ENCODE measurements around the gene CXCL11.
"Not testable (repeated sequence)": the region's sequence is repeated elsewhere in the genome, so short reads cannot be mapped to it uniquely, and the experiment has no call there.

CXCL11 gene

GRCh38 chr4:76003620-76004019 is 32.2 kb downstream of the CXCL11 start:
- no peak for DNase-seq
- intact Hi-C loops (cut with DNase I), result no loop called here

- no peak for DNase-seq
- intact Hi-C loops (cut with DNase I), result no loop called here
Observed at GRCh38 chr4:76003035-76003434, 32.8 kb downstream of the CXCL11 start.

DNA sequence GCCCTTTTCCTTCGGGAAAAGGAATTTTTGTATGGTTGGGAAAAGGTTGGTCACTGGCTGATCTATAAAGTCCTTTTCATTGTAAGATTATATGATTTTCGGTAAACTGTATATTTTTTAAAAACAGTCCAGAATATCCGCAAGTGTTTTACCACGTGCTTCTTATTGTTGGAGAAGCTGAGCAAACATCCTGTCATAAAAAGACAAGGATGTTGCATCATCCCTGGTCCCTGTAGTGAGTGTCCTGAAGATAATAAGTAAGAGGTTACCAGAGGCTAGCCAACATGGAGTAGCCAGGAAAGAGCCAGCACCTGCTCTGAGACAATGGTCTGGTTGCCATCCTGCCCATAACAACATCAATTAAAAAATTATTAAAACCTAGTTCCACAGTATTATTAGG is 33.7 kb downstream of the CXCL11 start:
- no peak for DNase-seq

GRCh38 chr4:76001700-76002099 is 34.2 kb downstream of the CXCL11 start:
- intact Hi-C loops (cut with DNase I), result no loop called here
- no peak for DNase-seq

More for the DNA sequence above, 33.7 kb downstream of the CXCL11 start:
- intact Hi-C loops (cut with DNase I), result no loop called here

GRCh38 chr4:76000279-76000678 is 35.6 kb downstream of the CXCL11 start:
- DNase-seq, result no peak
- intact Hi-C loops (cut with DNase I), result no loop called here

DNA sequence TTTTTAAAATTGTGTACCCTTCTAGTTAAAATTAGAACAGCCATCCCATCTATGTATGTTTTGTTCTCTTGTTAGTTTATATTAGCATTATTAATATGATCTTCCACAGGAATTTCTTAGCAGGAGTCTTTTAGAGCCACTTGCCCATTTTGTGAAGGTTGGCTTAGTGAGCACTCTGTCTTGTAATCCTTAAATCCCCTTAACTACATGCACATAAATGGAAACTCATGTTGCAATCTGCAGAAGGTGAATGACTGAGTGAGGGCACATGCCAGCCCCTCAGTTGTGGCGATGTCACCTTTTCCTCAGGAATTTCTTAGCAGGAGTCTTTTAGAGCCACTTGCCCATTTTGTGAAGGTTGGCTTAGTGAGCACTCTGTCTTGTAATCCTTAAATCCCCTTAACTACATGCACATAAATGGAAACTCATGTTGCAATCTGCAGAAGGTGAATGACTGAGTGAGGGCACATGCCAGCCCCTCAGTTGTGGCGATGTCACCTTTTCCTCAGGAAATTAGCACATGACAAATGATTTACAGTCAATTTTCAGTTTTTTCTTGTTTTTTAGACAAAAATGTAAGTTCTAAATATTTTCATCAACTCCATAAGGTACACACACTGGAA is 37.2 kb downstream of the CXCL11 start:
- intact Hi-C loops (cut with DNase I), result loop anchor here (5.0 kb wide), 1 partner anchor 89 kb away; no protein-coding TSS in a partner anchor

GRCh38 chr4:75997946-75998345 is 37.9 kb downstream of the CXCL11 start:
- no peak for DNase-seq
- intact Hi-C loops (cut with DNase I), result loop anchor here (5.0 kb wide), 1 partner anchor 89 kb away; no protein-coding TSS in a partner anchor

More for the DNA sequence above, 37.2 kb downstream of the CXCL11 start:
- DNase-seq, result not testable (repeated sequence)

- intact Hi-C loops (cut with DNase I), result loop anchor here (5.0 kb wide), 1 partner anchor 90 kb away; no protein-coding TSS in a partner anchor
- no peak for DNase-seq
Observed at GRCh38 chr4:75997081-75997480, 38.8 kb downstream of the CXCL11 start.

DNA sequence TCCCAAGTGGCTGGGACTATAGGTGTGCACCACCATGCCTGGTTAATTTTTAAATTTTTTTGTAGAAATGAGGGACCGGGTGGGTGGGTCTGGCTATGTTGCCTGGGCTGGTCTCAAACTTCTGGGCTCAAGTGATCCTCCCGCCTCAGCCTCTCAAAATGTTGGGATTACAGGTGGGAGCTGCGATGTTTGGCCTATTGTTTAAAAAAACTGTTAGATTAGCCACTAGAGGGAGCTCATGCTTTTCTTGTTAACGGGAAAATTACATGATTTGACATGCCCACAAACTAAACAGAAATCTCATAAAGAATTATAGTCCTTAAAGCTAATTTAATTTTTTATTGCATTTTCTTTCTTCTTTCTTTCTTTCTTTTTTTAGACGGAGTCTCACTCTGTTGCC is 40.1 kb downstream of the CXCL11 start:
- intact Hi-C loops (cut with DNase I), result loop anchor here (1.0 to 5.0 kb wide), 2 partner anchors 72 to 92 kb away; no protein-coding TSS in a partner anchor
- DNase-seq, result no peak

GRCh38 chr4:75992462-75992861 is 43.4 kb downstream of the CXCL11 start:
- no peak for DNase-seq
- intact Hi-C loops (cut with DNase I), result loop anchor here (5.0 kb wide), 1 partner anchor 155 kb away; the partner anchor contains the start of gene NUP54

DNA sequence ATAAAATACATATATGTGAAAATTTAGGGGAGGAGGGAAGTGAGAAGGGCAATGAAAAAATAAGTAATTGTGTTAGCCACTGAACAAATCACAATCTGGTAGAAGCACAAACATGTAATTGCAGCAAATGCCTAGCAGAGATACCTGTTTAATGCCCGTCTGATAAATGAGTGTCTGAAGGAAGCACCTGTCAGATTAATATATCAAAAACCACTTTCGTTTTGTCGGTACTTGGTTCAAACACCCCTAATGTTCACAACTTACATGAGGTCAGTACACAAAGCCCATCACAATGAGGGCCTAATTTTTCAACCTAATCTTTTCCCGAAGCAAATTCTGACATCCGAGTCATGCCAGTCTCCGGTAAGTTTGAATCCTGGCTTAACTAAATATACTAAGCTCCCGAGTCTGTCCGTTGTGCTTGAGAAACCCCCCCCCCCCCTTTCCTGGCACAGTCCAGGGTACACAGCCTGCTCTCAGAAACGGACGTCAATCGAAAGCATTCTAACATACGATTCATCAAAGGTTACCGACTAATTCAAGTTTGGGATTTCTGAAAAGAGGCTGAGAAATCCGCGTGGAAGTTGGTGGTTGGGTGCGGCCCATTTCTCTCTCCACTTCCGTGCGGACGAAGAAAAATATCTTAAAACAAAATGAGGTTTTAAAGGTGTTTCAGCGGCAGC is 45.9 kb downstream of the CXCL11 start:
- DNase-seq, result no peak
- intact Hi-C loops (cut with DNase I), result loop anchor here (5.0 kb wide), 1 partner anchor 157 kb away; the partner anchor contains the start of gene NUP54

GRCh38 chr4:75985116-75985515 is 50.8 kb downstream of the CXCL11 start:
- DNase-seq, result no peak
- intact Hi-C loops (cut with DNase I), result no loop called here

Measured in posterior cingulate gyrus (tissue), 11 donors.